ENCODE data around the gene MSMP. TPM values are rescaled to one million over a fixed set of nuclear protein-coding genes. Genes with fewer than 3 reads are reported as not detected.

Gene MSMP
- total RNA-seq, 1 experiment from 2014 or later, result not detected

- peak; percentile 85 for DNase-seq (ENCODE audit: unreplicated experiment)
- H3K36me3 Mint-ChIP-seq (ENCODE audit: insufficient read depth, unreplicated experiment), result peaks cover 29% of the 10 kb centered on the region
- no peaks in the 10 kb centered on the region for H3K9me3 Mint-ChIP-seq (ENCODE audit: unreplicated experiment)
- H3K4me1 Mint-ChIP-seq (ENCODE audit: insufficient read depth, unreplicated experiment), result peaks cover 26% of the 10 kb centered on the region
- H3K27ac Mint-ChIP-seq (ENCODE audit: low read depth, unreplicated experiment), result no peak overlapping the region
- POLR2A ChIA-PET, result interaction anchor here (0.6 to 15.0 kb wide), 23 partner anchors 10 to 1682 kb away, joined by 3 to 284 read pairs (median 4); partner anchors contain the start of genes ARHGEF39, CCDC107, GBA2 and RGP1
- H3K4me3 Mint-ChIP-seq (ENCODE audit: unreplicated experiment), result no peak overlapping the region
- intact Hi-C loops (cut with micrococcal nuclease), result loop anchor here (2.0 kb wide), 2 partner anchors 32 to 70 kb away; partner anchors contain the start of genes CCDC107 and RMRP
- no peaks in the 10 kb centered on the region for H3K27me3 Mint-ChIP-seq (ENCODE audit: insufficient read depth, unreplicated experiment)
- CTCF ChIA-PET, result interaction anchor here (0.6 to 10.3 kb wide), 24 partner anchors 8 to 140 kb away, joined by 3 to 136 read pairs (median 4); partner anchors contain the start of genes ARHGEF39, CCDC107, HINT2 and RMRP
- no TSS peak for BruUV-seq (replicated peaks)
- TF ChIP-seq, protein P1, sequence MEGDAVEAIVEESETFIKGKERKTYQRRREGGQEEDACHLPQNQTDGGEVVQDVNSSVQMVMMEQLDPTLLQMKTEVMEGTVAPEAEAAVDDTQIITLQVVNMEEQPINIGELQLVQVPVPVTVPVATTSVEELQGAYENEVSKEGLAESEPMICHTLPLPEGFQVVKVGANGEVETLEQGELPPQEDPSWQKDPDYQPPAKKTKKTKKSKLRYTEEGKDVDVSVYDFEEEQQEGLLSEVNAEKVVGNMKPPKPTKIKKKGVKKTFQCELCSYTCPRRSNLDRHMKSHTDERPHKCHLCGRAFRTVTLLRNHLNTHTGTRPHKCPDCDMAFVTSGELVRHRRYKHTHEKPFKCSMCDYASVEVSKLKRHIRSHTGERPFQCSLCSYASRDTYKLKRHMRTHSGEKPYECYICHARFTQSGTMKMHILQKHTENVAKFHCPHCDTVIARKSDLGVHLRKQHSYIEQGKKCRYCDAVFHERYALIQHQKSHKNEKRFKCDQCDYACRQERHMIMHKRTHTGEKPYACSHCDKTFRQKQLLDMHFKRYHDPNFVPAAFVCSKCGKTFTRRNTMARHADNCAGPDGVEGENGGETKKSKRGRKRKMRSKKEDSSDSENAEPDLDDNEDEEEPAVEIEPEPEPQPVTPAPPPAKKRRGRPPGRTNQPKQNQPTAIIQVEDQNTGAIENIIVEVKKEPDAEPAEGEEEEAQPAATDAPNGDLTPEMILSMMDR (IDR thresholded peaks at IDR 0.05; ENCODE audit: unreplicated experiment), result no peak
These were observed 25.8 kb downstream of the MSMP start for GRCh38 chr9:35728041-35728971.

DNA sequence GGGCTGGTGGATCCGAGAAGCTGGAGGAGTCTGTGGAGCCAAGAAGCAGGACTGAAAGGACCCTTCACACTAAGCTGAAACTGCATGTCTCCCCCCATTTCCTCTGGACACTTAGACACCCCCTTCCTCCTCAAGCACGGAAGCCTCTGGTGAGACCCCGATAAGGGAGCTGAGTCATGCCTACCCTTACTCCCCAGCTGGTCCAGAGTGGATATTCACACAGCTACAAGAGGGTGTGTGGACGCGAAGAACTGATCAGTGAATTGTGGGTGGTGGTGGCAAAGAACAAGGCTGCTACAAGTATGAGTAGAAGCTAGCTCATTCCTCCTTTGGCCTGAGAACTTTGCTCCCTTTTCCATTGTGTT, 26.4 kb downstream of the MSMP start:
- peaks cover 21% of the 10 kb centered on the region for H3K4me1 Mint-ChIP-seq (ENCODE audit: insufficient read depth, unreplicated experiment)
- DNase-seq (ENCODE audit: unreplicated experiment), result no peak
- CTCF ChIA-PET, result interaction anchor here (0.6 to 10.3 kb wide), 16 partner anchors 9 to 141 kb away, joined by 3 to 136 read pairs (median 4); partner anchors contain the start of genes ARHGEF39, CCDC107 and RMRP
- peaks cover 36% of the 10 kb centered on the region for H3K36me3 Mint-ChIP-seq (ENCODE audit: insufficient read depth, unreplicated experiment)
- no peak overlapping the region for H3K27ac Mint-ChIP-seq (ENCODE audit: low read depth, unreplicated experiment)
- H3K4me3 Mint-ChIP-seq (ENCODE audit: unreplicated experiment), result no peak overlapping the region
- POLR2A ChIA-PET, result interaction anchor here (0.7 to 15.0 kb wide), 12 partner anchors 15 to 1682 kb away, joined by 3 to 284 read pairs (median 6); partner anchors contain the start of genes CCDC107, GBA2, RGP1 and RMRP
- no peaks in the 10 kb centered on the region for H3K27me3 Mint-ChIP-seq (ENCODE audit: insufficient read depth, unreplicated experiment)
- no TSS peak for BruUV-seq (replicated peaks)
- H3K9me3 Mint-ChIP-seq (ENCODE audit: unreplicated experiment), result no peaks in the 10 kb centered on the region
- intact Hi-C loops (cut with micrococcal nuclease), result loop anchor here (2.0 kb wide), 2 partner anchors 31 to 69 kb away; partner anchors contain the start of genes CCDC107 and RMRP
- TF ChIP-seq, protein P1 (IDR thresholded peaks at IDR 0.05; ENCODE audit: unreplicated experiment), result no peak

DNA sequence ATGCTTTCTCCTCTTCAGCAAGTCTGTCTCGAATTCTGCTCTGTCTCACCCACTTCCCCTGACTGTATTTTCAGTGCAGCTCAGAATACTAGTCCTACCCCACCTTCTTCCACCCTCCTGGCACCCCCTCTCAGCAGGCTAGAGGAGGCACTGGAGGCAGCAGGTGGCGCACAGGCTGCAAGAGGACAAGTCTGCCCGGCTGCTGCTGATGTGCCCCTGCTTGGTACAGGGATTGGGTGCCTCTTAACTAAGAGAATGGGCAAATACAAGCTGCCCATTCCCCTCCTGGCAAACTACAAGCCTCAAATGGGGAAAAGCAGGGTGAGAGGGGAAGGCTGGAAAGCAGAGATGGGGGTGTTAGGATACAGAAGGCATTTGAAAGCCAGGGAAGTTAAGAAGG, 27.1 kb downstream of the MSMP start:
- CTCF ChIA-PET, result interaction anchor here (0.6 to 10.3 kb wide), 12 partner anchors 8 to 361 kb away, joined by 3 to 136 read pairs (median 4); partner anchors contain the start of genes ARHGEF39, CCDC107 and RMRP
- TF ChIP-seq, protein P1 (IDR thresholded peaks at IDR 0.05; ENCODE audit: unreplicated experiment), result no peak
- no TSS peak for BruUV-seq (replicated peaks)
- intact Hi-C loops (cut with micrococcal nuclease), result no loop called here
- Mint-ChIP-seq H3K36me3 (ENCODE audit: insufficient read depth, unreplicated experiment) (peaks cover 43% of the 10 kb centered on the region), H3K27ac (ENCODE audit: low read depth, unreplicated experiment) (no peak overlapping the region), H3K4me1 (ENCODE audit: insufficient read depth, unreplicated experiment) (peaks cover 21% of the 10 kb centered on the region), H3K27me3 (ENCODE audit: insufficient read depth, unreplicated experiment) (no peaks in the 10 kb centered on the region), H3K4me3 (ENCODE audit: unreplicated experiment) (no peak overlapping the region), H3K9me3 (ENCODE audit: unreplicated experiment) (no peaks in the 10 kb centered on the region)
- DNase-seq (ENCODE audit: unreplicated experiment), result no peak
- POLR2A ChIA-PET, result interaction anchor here (0.8 to 15.0 kb wide), 6 partner anchors 10 to 81 kb away, joined by 3 to 284 read pairs (median 6); partner anchors contain the start of genes CCDC107, GBA2, RGP1 and RMRP

GRCh38 chr9:35725362-35725761, 28.7 kb downstream of the MSMP start:
- no peak overlapping the region for H3K4me3 Mint-ChIP-seq (ENCODE audit: unreplicated experiment)
- no peak for DNase-seq (ENCODE audit: unreplicated experiment)
- no peak overlapping the region for H3K27ac Mint-ChIP-seq (ENCODE audit: low read depth, unreplicated experiment)
- POLR2A ChIA-PET, result interaction anchor here (0.6 to 15.0 kb wide), 3 partner anchors 20 to 73 kb away, joined by 3 to 284 read pairs (median 5); partner anchors contain the start of genes GBA2 and RGP1
- CTCF ChIA-PET, result interaction anchor here (0.6 to 10.3 kb wide), 4 partner anchors 10 to 181 kb away, joined by 5 to 136 read pairs (median 5); no protein-coding TSS in a partner anchor
- H3K4me1 Mint-ChIP-seq (ENCODE audit: insufficient read depth, unreplicated experiment), result peaks cover 14% of the 10 kb centered on the region
- TF ChIP-seq, protein P1 (IDR thresholded peaks at IDR 0.05; ENCODE audit: unreplicated experiment), result no peak
- H3K36me3 Mint-ChIP-seq (ENCODE audit: insufficient read depth, unreplicated experiment), result peaks cover 59% of the 10 kb centered on the region
- intact Hi-C loops (cut with micrococcal nuclease), result no loop called here
- no TSS peak for BruUV-seq (replicated peaks)
- H3K9me3 Mint-ChIP-seq (ENCODE audit: unreplicated experiment), result no peaks in the 10 kb centered on the region
- H3K27me3 Mint-ChIP-seq (ENCODE audit: insufficient read depth, unreplicated experiment), result no peaks in the 10 kb centered on the region
